Fibroblast of pulmonary artery (primary cell): ENCODE measurements around the gene CGRRF1.

Experiments
- DNase-seq: peaks from one replicate; pipeline ENCODE4 v3.0.0-alpha.2; 2010; ENCODE audit warnings: low read depth
- H3K4me3 ChIP-seq: replicated peaks from 2 replicates; pipeline ENCODE4 v1.5.1; 2011; ENCODE audit warnings: low read depth, mild to moderate bottlenecking, control low read depth, low read length, moderate library complexity
- CTCF ChIP-seq: IDR thresholded peaks from 2 replicates; pipeline ENCODE4 v1.5.1; 2011; ENCODE audit warnings: mild to moderate bottlenecking, control low read depth, low read length, inconsistent platforms; ENCODE audit errors: missing control alignments

The CGRRF1 gene

GRCh38 chr14:54537651-54538050, 27.9 kb downstream of the CGRRF1 start:
- H3K4me3 ChIP-seq, result no peak overlapping the region
- no peak for DNase-seq
- TF ChIP-seq CTCF, result no peak

- H3K4me3 ChIP-seq, result no peak overlapping the region
- DNase-seq, result no peak
- no peak for TF ChIP-seq CTCF
These were observed 28.3 kb downstream of the CGRRF1 start for GRCh38 chr14:54538055-54538454.

- DNase-seq, result no peak
- no peak for TF ChIP-seq CTCF
- H3K4me3 ChIP-seq, result no peak overlapping the region
These were observed 37.9 kb downstream of the CGRRF1 start for GRCh38 chr14:54547583-54547982.

- no peak for TF ChIP-seq CTCF
- H3K4me3 ChIP-seq, result no peak overlapping the region
- DNase-seq, result no peak
These were observed 38.8 kb downstream of the CGRRF1 start for GRCh38 chr14:54548491-54548890.

GRCh38 chr14:54549862-54550261, 40.2 kb downstream of the CGRRF1 start:
- no peak for DNase-seq
- TF ChIP-seq CTCF, result no peak
- no peak overlapping the region for H3K4me3 ChIP-seq

GRCh38 chr14:54550514-54550913, 40.8 kb downstream of the CGRRF1 start:
- no peak for TF ChIP-seq CTCF
- DNase-seq, result no peak

GRCh38 chr14:54554401-54554800, 44.7 kb downstream of the CGRRF1 start:
- TF ChIP-seq CTCF, result no peak
- H3K4me3 ChIP-seq, result no peak overlapping the region
- DNase-seq, result no peak

More at GRCh38 chr14:54550514-54550913, 40.8 kb downstream of the CGRRF1 start:
- H3K4me3 ChIP-seq, result no peak overlapping the region
